Motor neuron (in vitro differentiated cells): ENCODE data around the gene ZBTB7A. TPM values are rescaled to one million over a fixed set of nuclear protein-coding genes. Genes with fewer than 3 reads are reported as not detected.

Source experiments
- ATAC-seq, 8 experiments: fragments of 200-7000 bp; cut with Tn5 transposase; replicated peaks in 6 of 8; 2 replicates each; pipeline ENCODE4 v1.8.0; 2021; ENCODE audit warnings: mild to moderate bottlenecking in 8 of 8, moderate library complexity in 8 of 8
- H3K27ac ChIP-seq, 2 donors: fragments of 250-450 bp; sonication (Bioruptor Pico); 2 replicates each; pipeline ENCODE4 v1.9.0; 2021; ENCODE audit warnings: antibody characterized with exemption in 2 of 2, mild to moderate bottlenecking in 2 of 2, moderate library complexity in 1 of 2
- H3K4me1 ChIP-seq, 2 donors: fragments of 250-450 bp; sonication (Bioruptor Pico); replicated peaks in 1 of 2; 2 replicates each; pipeline ENCODE4 v1.6.1; 2021; ENCODE audit warnings: antibody characterized with exemption in 2 of 2, mild to moderate bottlenecking in 2 of 2, moderate library complexity in 1 of 2
- H3K4me3 ChIP-seq, 5 donors: fragments of 250-450 bp; sonication (Bioruptor Pico); 2 replicates each; pipeline ENCODE4 v1.9.0; 2021; ENCODE audit warnings: antibody characterized with exemption in 5 of 5, mild to moderate bottlenecking in 5 of 5, moderate library complexity in 4 of 5
- whole genome bisulfite sequencing, 10 experiments: fragments of 450-650 bp; shearing (Covaris generic); methylation state at CpG; one replicate each; pipeline ENCODE4 v1.0.0; 2022; 5-methylcytosine and 5-hydroxymethylcytosine counted together
- in situ Hi-C, 9 experiments: fragments of 400-800 bp; cut with MboI; loops; one replicate each; pipeline ENCODE4 v1.15.0; 2021; ENCODE audit warnings: low sequenced_read_pairs in 9 of 9, low pct_unique_long_range_greater_than_20kb in 2 of 9; ENCODE audit not compliant: unreplicated experiment in 9 of 9
- total RNA-seq, 8 experiments: library from RNA; unstranded; fragments of 300-600 nt; gene quantifications; 2 replicates each; pipeline versions ENCODE4 v1.2.3 to v1.2.4, GENCODE V29; 2022

The ZBTB7A gene
- total RNA-seq, 8 experiments from 2014 or later = 1.6 to 13.5 (median 4.1) TPM

DNA sequence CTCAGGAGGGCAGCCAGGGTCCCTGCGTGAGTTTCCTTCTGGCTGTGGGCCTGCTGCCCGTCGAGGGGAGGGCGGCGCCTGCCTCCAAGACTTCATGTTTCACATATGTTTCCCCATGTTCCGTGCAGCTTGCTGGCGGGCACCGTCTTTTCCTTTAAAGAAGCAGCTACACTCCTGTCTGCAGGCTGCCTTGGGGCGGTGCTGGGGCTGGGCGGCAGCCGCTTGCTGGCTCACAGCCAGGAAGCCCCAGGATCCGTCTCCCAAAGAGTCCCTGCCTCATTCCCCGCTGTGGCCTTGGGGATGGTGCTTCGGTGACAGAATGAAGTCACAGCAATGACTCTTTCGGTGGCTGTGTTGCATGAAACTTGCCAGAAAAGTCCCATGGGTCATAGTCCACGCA lies 34.3 kb downstream of the ZBTB7A start:
- in situ Hi-C loops = no loop called here
- WGBS, 10 experiments = 11 to 100% (median 70%) methylated on average over 2 to 10 of the region's 16 CpGs; no CpG with 5 or more reads in 3 of the 10 experiments
- Histone ChIP-seq H3K27ac (no peak overlapping the region), H3K4me1 (no peaks in the 10 kb centered on the region), H3K4me3 (no peak overlapping the region)
- ATAC-seq = peak in 5 of 8 experiments; percentile 10 to 38 (median 15)

DNA sequence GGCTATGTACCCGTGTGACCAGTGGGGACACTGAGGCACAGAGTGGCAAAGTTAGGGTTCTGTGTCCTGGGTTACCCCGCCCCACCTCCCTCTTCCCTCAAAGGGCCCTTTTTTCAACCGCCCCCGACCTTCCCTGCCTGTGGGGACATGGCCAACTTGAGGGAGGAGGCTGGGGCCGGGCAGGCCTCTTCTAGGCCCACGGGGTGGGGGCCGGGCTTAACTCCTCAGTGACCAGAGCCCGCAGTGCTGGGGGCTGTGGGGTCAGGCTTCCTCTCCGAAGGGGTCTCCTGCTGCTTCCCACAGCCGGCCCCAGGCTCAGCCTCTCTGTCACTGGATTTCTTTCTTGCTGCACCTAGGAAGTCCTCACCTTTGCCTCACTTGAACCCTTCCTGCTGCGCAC lies 35.3 kb downstream of the ZBTB7A start:
- H3K4me1 ChIP-seq = no peaks in the 10 kb centered on the region
- no peak for ATAC-seq
- H3K4me3 ChIP-seq = no peak overlapping the region
- WGBS, 10 experiments = 94% methylated on average over 2 of the region's 11 CpGs; no CpG with 5 or more reads in 9 of the 10 experiments
- in situ Hi-C loops = no loop called here
- no peak overlapping the region for H3K27ac ChIP-seq

- WGBS, 10 experiments = 14 to 100% (median 100%) methylated on average over 1 to 3 of the region's 9 CpGs; no CpG with 5 or more reads in 7 of the 10 experiments
- no peaks in the 10 kb centered on the region for H3K4me1 ChIP-seq
- no peak for ATAC-seq
- H3K4me3 ChIP-seq = no peak overlapping the region
- H3K27ac ChIP-seq = no peak overlapping the region
- in situ Hi-C loops = no loop called here
Observed at GRCh38 chr19:4030981-4031380, 35.7 kb downstream of the ZBTB7A start.

GRCh38 chr19:4030552-4030951 lies 36.1 kb downstream of the ZBTB7A start:
- no peak overlapping the region for H3K27ac ChIP-seq
- no peak for ATAC-seq
- in situ Hi-C loops = no loop called here
- no peak overlapping the region for H3K4me3 ChIP-seq
- H3K4me1 ChIP-seq = no peaks in the 10 kb centered on the region
- 100% methylated on average over 1 of the region's 6 CpGs; no CpG with 5 or more reads in 9 of the 10 experiments for WGBS, 10 experiments

DNA sequence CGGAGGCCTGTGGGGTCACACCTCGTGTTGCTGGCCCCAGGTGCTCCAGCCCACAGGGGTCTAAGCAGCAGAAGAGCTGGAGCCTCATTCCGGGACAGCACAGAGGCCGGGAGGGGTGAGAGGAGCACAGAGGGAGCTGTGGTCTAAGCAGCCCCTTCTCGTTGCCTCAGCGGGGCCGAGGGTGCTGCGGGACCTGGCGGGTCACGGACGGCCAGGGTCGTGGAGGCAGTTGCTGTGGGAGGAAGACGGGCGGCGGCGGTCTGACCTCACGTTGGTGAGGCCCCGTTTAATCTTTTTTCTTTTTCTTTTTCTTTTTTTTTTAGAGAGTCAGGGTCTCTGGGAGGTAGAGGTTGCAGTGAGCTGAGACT lies 37.5 kb downstream of the ZBTB7A start:
- Histone ChIP-seq H3K4me3 (no peak overlapping the region), H3K27ac (no peak overlapping the region), H3K4me1 (no peaks in the 10 kb centered on the region)
- ATAC-seq = no peak
- WGBS, 10 experiments = 88 to 98% methylated on average over 3 to 17 of the region's 18 CpGs; no CpG with 5 or more reads in 8 of the 10 experiments
- in situ Hi-C loops = no loop called here

DNA sequence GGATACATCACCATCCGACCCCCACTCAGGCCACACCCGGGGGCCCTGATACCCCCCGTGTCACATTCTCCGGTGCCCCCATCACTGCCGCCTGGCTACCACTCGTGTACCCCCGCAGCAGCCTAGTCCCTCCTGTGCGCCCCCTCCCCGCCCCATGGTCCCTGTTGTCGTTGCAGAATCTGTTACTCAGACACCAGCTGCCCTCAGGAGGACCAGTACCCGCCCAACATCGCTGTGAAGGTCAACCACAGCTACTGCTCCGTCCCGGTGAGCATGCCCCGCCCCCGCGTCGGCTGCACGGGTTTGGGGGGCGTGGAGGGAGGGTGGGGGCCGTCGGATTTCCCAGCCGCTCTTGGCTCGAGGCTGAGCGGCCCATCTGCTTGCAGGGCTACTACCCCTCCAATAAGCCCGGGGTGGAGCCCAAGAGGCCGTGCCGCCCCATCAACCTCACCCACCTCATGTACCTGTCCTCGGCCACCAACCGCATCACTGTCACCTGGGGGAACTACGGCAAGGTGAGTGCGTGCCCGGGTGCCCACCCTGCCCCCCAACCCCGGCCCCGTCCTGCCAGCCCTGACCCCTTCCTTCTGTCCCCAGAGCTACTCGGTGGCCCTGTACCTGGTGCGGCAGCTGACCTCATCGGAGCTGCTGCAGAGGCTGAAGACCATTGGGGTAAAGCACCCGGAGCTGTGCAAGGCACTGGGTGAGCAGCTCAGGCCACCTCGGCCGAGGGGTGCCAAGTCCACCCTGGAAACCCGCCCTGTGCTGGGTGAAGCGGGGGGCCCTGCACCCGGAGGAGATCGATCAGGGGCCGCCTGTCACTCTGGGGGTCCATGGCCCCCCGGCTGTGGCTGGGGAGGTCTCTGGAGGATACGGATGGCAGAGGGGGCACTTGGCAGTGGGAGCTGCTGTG lies 38.1 kb downstream of the ZBTB7A start:
- 85 to 100% (median 100%) methylated on average over 1 to 9 of the region's 48 CpGs; no CpG with 5 or more reads in 5 of the 10 experiments for WGBS, 10 experiments
- Histone ChIP-seq H3K27ac (no peak overlapping the region), H3K4me3 (no peak overlapping the region), H3K4me1 (no peaks in the 10 kb centered on the region)
- in situ Hi-C loops = no loop called here
- peak in 2 of 8 experiments; percentile 3 to 7 for ATAC-seq

DNA sequence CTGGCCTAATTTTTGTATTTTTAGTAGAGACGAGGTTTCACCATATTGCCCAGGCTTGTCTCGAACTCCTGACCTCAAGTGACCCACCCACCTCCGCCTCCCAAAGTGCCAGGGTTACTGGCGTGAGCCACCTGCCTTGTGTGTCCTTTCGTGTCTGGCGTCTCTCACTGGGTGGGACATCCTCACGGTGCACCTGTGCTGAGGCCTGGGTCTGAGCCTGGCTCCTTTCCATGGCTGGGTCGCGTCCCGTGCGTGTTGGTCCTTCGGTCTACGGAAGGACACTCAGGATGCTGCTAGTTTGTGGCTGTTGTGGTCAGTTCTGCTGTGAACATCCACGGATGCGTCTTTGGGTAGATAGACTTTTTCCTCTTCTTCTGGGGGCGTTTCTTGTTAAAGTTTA lies 39.6 kb downstream of the ZBTB7A start:
- no peak overlapping the region for H3K27ac ChIP-seq
- H3K4me1 ChIP-seq = no peaks in the 10 kb centered on the region
- no peak overlapping the region for H3K4me3 ChIP-seq
- WGBS, 10 experiments = 89 to 100% (median 97%) methylated on average over 1 to 14 of the region's 16 CpGs; no CpG with 5 or more reads in 3 of the 10 experiments
- in situ Hi-C loops = no loop called here
- no peak for ATAC-seq

DNA sequence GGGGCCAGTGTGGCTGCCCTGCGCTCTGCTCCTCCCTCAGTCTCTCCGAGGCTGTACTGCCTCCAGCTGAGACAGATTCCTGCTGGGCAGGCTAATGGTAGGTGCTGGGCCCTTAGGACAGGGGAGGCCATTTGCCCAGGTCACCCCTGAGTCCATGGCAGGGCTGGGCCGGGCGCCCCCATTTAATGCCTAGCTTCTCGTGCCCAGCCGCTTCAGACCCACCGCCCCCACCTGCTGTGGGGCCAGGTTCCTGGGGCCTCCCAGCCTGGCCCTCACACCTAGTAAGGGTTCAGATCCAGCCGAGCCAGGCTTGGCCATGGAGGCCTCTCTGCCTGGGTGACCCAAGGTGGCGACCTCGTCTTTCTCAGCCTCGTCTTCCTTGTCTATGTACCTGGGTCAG lies 41.4 kb downstream of the ZBTB7A start:
- in situ Hi-C loops = no loop called here
- ATAC-seq = no peak
- no peak overlapping the region for H3K27ac ChIP-seq
- H3K4me1 ChIP-seq = no peaks in the 10 kb centered on the region
- 20 to 68% (median 57%) methylated on average over 1 to 4 of the region's 11 CpGs; no CpG with 5 or more reads in 7 of the 10 experiments for WGBS, 10 experiments
- no peak overlapping the region for H3K4me3 ChIP-seq

- in situ Hi-C loops = no loop called here
- H3K27ac ChIP-seq = no peak overlapping the region
- 84 to 100% (median 100%) methylated on average over 1 to 9 of the region's 34 CpGs; no CpG with 5 or more reads in 5 of the 10 experiments for WGBS, 10 experiments
Observed at GRCh38 chr19:4023600-4024398, 42.9 kb downstream of the ZBTB7A start.

GRCh38 chr19:4019578-4019977 lies 47.1 kb downstream of the ZBTB7A start:
- H3K4me3 ChIP-seq = no peak overlapping the region
- peaks cover 13 to 19% of the 10 kb centered on the region in 2 donors for H3K4me1 ChIP-seq
- WGBS, 10 experiments = 80 to 100% methylated on average over 1 to 4 of the region's 17 CpGs; no CpG with 5 or more reads in 8 of the 10 experiments
- in situ Hi-C loops = no loop called here
- no peak for ATAC-seq
- no peak overlapping the region for H3K27ac ChIP-seq

More at GRCh38 chr19:4023600-4024398, 42.9 kb downstream of the ZBTB7A start:
- no peak overlapping the region for H3K4me3 ChIP-seq
- no peak for ATAC-seq
- H3K4me1 ChIP-seq = no peaks in the 10 kb centered on the region

DNA sequence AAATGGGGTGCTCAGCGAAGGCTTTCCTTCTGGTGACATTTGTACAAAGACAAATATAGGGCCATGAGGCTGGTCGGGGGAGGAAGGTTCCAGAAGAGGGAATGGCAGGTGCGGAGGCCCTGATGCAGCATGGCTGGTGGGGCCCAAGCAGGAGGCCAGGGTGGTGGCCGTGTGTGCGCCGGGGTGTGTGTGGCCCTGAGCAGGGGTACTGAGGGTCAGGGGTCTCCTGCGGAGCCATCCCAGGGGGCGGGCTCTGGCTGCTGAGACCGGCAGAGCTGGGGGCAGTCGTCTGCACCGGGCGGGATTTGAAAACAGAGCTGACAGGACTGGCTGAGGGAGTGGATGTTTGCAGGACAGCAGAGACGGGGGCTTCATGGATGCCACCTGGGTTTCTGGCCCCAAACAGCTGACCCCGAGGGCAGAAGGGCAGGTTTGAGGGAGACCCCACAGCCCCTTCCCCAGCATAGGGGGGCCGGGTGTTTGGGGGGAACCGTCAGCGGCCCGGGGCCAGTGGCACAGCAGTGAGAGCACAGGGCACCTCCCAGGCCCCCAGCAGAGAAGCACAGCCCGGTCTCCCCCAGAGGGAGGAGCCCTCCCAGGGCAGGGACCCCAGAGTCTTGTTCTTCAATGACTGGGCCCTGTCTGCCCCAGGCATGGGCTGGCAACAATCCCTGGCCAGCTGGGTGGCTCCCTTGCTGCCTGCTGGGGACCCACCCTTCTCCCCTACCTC lies 47.8 kb downstream of the ZBTB7A start:
- in situ Hi-C loops = no loop called here
- Histone ChIP-seq H3K27ac (no peak overlapping the region), H3K4me3 (no peak overlapping the region), H3K4me1 (peaks cover 13 to 23% of the 10 kb centered on the region in 2 donors)
- peak in 3 of 8 experiments; percentile 14 to 35 (median 32) for ATAC-seq
- WGBS, 10 experiments = 67 to 100% (median 93%) methylated on average over 1 to 3 of the region's 19 CpGs; no CpG with 5 or more reads in 5 of the 10 experiments

GRCh38 chr19:4018140-4018613 lies 48.5 kb downstream of the ZBTB7A start:
- Histone ChIP-seq H3K4me3 (no peak overlapping the region), H3K27ac (peak overlapping the region in 1 of 2 donors; percentile 3), H3K4me1 (peaks cover 13 to 23% of the 10 kb centered on the region in 2 donors)
- in situ Hi-C loops = no loop called here
- peak in 3 of 8 experiments; percentile 67 to 91 (median 74) for ATAC-seq
- 69 to 100% (median 100%) methylated on average over 1 to 17 of the region's 22 CpGs; no CpG with 5 or more reads in 5 of the 10 experiments for WGBS, 10 experiments
